HG03378 (cell line): ENCODE measurements around the gene SLC7A11.
A peak's percentile ranks its signal among the peaks of the same experiment; 100 is the strongest.
"Not testable (repeated sequence)": the region's sequence is repeated elsewhere in the genome, so short reads cannot be mapped to it uniquely, and the experiment has no call there.

ENCODE experiments used
- ATAC-seq: cut with Tn5 transposase; IDR thresholded peaks from one replicate; pipeline ENCODE4 v1.9.1; 2021; ENCODE audit warnings: mild to moderate bottlenecking, moderate library complexity; ENCODE audit not compliant: unreplicated experiment

The SLC7A11 gene

DNA sequence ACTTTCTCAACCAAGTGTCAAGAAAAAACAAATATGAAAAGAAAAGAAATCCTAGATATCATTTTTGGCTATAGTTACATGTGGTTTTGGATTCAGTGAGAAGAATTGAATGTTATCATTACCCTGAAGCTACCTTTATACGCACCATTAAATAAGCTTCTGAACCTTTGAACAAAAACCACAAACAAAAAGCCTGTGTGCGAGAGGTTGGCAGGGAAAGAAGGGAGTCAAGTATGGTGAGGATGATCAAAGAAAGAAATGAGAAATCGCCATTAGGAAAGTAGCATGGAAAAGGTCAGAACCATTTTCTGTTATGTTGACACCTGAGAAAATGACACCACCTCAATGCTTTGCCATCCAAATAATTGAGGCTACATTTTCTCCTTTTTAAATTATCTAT lies 1.2 kb upstream of the SLC7A11 start:
- no peak for ATAC-seq

DNA sequence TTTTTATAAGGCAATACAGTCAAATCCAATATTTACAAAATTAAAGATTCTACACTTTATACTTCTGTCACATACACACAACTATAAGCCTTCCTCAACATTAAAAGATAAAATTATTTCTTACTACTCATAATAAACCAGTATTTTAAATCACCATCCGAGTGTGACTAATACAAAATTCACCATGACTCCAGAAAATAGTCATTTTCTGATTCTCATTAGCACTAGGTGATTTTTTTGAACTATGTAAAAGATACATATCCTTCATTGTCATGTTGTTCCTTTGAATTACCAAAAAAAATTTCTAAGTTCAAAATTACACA lies 646 bp upstream of the SLC7A11 start:
- ATAC-seq: no peak

DNA sequence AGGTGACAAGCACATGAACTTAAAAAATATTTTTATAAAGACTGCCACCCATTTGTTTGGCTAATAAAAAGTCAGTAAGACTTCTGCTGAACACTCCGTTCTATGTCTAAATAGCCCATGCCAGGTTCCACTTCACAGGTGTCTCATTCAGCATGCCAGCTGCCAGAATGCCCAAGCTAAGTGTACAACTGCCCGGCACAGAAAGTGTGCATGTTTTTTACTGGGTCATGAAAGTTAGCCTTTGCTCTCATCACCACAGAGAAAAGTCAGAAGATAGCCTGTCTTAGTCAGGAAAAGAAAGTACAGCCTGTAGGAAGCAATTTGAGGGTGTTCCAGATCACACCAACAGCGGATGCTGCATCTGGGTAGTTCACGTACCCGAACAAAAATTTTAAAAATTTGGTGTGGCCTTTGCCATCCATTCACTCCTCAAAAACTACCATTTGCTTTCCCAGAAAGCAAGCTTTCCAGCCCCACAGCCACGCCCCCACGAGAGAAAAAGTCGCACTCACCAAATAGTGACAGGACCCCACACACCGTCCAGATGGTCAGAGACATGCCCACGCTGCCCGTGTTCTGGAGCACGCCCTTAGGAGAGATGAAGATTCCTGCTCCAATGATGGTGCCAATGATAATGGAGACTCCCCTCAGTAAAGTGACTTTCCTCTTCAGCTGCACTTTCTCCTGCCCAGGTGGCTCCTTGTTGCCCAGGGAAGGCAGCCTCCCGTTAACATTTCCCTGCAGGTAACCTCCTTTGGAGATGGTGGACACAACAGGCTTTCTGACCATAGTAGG lies 671 bp downstream of the SLC7A11 start:
- ATAC-seq: no peak

DNA sequence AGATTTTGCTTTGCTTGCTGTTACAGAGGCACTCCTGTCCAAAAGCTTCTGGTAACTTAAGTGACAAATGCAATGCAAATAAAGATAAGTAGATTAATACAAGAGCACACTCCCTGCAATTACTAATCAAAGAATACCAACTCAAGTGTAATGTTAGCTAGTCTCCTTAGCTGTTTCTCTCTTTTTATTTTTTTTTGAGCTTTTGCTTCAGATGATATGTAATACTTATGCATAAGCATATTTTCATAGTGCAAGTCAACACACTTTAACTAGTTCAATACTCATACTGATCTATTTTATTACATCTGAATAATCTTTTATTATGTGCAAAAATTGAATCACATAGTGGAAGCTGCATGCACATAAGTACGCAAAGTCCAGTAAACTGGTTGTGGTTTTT lies 2.7 kb downstream of the SLC7A11 start:
- ATAC-seq: no peak

DNA sequence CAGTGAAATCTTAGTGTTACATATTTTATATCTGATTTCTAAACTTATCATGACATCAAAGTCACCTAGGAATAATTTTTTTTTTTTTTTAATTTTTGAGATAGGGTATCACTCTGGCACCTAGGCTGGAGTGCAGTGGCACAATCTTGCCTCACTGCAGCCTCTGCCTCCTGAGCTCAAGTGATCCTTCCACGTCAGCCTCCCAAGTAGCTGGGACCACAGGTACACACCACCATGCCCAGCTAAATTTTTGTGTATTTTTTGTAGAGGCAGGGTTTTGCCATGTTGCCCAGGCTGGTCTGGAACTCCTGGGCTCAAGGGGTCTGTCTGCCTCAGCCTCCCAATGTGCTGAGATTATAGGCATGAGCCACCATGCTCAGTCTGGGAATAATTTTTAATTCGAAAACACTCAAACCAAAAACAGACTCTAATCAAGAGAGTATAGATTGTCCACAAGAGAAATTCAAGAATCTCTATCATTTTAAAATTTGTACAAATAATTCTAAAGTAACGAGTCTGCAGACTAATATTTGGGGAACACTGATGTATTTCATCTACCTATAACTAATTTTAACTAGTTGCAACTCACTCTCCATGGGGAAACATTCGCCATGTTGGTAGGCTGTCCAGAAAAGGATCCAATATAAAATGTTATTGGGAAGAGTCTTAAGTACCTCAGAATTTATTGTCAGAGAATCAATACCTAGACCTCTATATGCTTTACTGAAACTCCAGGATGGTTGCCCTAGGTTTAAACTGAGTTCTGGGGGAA lies 3.4 kb downstream of the SLC7A11 start:
- ATAC-seq: no peak

DNA sequence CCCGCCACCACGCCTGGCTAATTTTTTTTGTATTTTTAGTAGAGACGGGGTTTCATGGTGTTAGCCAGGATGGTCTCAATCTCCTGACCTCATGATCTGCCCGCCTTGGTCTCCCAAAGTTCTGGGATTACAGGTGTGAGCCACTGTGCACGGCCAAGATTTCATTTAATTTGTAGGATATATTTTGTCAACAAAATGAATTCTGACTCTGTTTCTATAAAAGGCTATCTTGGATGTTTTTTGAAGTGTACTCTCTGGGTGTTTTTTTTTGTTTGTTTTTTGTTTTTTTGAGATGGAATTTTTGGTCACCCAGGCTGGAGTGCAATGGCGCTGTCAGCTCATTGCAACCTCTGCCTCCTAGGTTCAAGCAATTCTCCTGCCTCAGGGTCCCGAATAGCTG lies 5.0 kb downstream of the SLC7A11 start:
- not testable (repeated sequence) for ATAC-seq

DNA sequence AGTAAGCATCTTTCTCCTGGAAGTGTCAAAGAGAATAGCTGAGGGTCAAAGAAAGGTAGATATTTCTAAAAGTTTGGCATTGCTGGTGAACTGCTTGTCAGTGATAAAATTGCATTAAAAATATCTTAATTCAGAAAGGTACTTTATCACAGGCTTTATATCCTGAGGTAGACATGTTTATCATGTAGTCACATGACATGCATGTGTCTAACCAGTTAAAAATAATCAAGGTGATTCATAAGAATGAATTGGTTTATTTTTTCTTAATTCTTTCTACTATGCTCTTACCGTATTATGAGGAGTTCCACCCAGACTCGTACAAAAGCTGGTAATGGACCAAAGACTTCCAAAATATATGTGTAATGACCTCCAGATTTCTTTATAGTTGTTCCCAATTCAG lies 6.1 kb downstream of the SLC7A11 start:
- ATAC-seq: peak; percentile 15

DNA sequence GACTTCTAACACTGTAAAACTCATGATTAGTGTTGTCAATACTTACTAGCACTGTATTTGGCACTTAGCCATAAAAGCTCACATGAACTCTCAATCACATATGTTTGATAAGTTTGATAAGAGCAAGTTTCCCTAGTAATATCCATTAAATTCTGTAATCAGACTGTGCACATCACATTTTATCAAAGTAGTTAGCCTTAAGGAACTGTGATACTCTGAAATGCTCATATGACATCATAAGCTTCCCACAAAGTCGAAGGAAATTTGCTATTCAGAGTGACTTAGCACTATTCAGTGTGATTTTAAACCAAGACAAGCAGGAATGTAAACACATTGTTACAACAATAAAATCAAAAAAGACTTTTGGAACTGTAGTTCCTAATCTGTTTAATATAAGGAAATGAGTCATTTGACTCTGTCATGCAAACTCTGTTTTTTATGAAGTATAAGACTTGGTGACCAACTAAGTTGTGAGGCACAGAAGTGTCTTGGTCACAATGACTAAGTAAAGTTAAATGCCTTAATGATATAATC lies 6.7 kb downstream of the SLC7A11 start:
- ATAC-seq: peak; percentile 58

DNA sequence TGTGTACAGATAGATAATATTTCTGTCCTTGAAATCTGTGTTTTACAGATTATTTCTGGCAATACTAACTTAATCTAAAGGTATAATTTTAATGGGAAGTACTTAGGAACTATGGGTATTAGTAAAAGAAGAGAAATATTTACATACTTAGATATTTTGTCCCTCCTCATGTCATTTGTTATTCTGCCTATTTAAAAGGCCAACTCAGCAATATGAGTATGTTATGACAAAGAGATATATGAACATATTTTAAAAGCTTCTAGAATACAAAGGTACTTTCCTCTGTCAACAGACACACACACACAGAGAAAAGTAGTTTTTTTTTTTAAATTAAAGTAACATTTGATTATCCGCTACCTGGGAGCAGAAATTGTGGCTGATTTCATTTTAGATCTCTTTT lies 7.9 kb downstream of the SLC7A11 start:
- ATAC-seq: no peak

DNA sequence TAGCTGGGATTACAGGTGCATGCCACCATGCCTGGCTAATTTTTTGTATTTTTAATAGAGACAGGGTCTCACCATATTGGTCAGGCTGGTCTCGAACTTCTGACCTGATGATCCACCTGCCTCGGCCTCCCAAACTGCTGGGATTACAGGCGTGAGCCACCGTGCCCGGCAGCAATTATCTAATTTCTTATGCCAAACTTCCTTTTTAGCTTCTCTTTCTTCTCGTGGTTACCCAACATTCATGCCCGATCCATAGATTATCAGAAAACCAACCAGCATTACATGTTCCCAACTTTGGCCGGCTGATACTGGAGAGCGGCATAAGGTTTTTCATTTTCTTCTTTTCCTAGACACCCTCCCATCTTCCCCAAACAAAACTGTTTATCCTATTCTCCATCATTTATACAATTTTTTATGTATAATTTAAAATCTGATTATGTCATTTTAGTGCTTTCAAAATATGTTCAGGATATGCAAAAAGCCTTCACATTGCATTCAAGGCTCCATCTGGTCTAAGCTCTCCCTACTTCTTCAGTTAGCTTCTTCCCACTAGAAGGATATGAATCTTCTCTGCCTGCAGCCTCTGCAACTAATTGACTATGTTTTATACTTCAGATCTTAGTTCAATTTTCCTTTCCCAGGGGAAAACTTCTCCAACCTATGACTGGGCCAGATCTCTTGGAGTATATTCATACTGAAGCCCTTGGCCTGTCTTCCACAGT lies 8.7 kb downstream of the SLC7A11 start:
- no peak for ATAC-seq

DNA sequence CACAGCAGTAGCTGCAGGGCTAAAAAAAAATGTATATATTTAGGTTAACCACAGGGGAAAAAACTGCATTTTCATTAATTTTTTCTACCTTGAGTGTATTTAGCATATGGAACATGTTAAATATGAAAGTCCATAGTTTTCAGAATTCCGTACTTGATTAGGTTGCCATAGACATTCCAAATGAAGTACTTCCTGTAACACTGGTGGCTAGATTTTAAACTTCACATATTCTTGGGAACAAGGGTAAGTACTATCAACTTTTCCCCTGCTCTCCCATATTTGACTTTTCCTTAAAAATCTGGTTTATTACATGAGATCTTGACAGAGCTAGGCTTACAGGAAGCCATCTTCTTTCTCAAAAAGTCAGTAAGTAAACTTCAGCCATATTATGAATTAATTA lies 9.8 kb downstream of the SLC7A11 start:
- ATAC-seq: no peak

DNA sequence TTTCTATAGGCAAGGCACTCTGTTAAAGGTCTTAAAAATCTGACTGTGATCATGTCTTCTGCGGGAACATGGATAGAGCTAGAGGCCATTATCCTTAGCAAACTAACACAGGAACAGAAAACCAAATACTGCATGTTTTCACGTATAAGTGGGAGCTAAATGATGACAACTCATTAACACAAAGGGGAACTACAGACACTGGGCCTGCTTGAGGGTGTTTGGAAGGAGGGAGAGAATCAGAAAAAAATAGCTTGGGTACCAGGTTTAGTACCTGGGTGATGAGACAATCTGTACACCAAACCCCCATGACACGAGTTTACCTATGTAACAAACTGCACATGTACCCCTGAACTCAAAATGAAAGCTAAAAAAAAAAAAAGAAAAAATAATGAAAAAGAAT lies 12.1 kb downstream of the SLC7A11 start:
- ATAC-seq: no peak

DNA sequence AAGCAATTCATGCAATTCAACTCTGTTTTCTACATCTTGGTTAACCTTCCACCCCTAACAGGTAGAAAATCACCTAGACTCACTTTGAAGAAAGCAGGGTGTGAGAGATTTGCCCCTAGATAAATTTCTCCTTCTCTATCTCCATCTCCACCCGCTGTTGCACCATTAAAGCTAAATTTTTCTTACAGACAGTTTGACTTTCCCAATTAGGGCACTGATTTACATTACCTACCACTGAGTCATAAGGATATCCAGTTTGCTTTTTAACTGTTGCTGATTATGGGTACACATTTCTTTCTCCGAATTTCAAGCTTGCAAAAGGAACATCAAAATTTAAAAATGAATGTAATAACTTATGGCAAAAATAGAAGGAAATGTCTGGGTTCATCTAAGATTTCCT lies 13.0 kb downstream of the SLC7A11 start:
- ATAC-seq: no peak

DNA sequence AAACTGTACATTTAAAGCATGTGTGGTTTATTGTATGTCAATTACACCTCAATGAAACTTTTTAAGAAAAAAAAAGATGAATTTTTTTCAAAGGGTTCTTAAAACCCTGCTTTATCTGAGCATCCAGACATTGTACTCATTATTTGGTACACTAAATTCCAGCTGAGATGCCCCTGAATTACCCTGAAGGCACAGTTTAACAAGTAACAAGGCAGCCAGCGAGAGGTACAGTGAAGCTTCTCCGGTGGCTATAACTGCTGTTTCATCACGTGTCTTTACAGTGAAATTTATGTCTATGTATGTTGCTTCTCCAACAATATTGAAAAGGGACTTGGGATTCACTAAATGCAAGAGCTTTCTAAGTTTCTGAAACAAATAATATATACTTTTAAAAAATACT lies 15.8 kb downstream of the SLC7A11 start:
- ATAC-seq: no peak

DNA sequence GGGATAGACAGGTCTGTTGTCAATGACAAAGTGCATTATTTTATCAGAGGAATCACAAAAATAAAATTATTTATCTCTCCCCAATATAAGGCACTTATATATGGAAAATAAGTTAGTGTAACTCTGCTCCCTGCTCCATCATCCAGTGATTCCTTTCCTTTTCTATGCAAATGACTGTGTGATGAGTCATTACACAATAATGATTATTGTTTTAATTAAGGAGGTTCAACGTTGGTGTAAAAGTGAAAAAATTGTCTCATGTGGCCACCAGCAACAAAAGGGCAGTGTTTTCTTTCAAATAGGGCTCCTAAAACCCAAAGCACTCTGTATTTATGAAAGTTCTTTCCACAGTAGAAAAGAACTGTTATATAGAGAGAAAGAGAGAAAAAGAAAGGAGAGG lies 16.7 kb downstream of the SLC7A11 start:
- ATAC-seq: no peak

DNA sequence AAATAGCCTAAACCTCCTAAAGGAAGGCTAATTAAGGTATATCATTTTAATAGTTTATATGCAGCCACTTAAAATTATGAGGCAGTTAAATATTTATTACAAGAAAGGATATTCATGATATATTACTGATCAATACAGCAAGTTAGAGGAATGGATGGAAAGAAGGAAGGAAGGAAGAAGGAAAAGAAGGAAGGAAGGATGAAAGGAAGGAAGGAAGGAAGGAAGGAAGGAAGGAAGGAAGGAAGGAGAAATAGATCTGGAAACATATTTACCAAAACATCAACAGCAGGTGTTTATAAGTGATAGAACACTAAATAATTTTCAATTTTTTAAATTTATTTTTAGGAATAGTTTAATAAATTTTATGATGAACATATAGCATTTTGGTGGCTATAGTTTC lies 17.5 kb downstream of the SLC7A11 start:
- no peak for ATAC-seq

DNA sequence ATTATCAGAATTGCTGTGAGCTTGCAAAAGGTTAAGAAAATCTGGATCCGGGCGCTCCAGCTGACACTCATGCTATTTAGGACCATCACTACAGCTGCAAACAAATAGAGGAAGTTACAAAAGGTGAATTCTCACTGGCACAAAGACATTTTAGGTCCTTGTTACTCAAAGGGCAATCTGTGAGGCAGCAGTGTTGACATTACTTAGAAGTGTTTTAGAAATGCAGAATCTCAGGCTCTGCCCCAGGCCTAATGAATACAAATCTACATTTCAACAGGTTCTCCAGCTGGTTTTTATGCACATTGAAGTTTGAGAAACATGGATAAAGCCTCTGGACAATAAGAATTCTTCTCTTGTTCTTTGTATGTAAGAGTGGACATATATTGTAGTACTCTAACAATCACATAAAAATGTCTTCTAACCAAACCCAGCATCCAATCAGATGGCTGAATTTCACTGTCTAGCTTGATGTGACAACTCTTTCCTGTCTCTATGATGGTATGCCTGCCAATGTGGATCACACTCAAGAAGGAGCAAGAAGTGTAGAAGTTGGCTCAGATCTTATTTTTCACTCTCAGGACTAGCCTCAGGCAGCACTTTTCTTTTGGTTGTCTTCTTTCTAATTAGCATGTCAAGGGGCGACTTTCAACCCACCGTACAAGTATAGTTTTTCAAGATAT lies 18.8 kb downstream of the SLC7A11 start:
- peak; percentile 81 for ATAC-seq

DNA sequence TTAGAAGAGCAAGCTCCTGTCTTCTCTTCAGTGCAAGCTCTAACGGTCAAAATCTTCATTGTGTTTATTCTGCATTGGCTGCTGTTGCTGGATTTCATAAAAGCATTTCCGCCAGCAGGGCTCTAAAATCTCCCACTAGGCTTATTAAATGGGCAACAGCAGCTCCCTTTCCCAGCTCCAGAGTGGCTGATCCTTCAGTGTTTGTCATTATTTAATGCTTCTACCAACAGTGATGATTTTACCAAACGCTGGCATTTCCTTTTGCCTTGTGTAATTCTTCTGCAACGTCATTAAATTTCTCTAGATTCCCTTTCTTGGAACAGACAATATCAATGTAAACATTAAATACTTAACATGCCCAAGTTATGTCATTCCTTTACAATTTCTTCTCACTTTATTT lies 20.1 kb downstream of the SLC7A11 start:
- ATAC-seq: no peak

DNA sequence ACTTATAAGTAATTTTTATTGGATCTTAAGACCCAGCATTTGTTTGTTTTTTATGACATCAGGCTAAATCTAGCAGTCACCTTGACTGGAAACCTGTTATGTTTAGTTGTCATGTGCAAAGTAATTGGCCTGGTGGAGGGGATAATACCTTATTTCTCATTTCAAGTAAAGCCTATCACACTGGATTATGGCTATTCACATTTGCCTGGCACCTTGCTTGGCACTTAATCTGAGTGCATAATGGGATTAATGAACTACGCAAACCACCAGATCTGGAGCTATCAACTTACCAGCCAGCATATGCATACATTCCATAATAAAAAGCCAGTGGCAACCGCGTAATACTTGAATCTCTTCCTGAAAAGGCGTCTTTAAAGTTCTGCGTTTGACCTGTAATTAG lies 23.2 kb downstream of the SLC7A11 start:
- no peak for ATAC-seq

DNA sequence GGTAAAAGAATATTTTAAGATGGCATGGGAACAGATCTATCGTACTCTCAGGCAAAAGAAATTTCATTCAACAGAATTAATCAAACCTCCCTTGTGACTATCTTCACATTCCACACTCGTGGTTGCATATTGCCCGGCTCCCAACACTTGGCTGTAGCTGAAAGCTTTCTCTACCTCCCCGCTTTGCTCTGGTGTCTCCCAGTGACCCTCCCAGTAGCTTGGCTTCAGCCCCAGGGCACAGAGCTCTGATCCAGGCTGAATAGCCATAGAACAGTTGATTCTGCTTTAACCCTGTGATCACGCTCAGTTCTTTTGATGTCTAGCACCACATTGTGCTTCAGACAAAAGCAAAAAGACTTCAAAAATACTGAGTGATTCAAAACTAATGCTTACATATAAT lies 24.6 kb downstream of the SLC7A11 start:
- no peak for ATAC-seq

DNA sequence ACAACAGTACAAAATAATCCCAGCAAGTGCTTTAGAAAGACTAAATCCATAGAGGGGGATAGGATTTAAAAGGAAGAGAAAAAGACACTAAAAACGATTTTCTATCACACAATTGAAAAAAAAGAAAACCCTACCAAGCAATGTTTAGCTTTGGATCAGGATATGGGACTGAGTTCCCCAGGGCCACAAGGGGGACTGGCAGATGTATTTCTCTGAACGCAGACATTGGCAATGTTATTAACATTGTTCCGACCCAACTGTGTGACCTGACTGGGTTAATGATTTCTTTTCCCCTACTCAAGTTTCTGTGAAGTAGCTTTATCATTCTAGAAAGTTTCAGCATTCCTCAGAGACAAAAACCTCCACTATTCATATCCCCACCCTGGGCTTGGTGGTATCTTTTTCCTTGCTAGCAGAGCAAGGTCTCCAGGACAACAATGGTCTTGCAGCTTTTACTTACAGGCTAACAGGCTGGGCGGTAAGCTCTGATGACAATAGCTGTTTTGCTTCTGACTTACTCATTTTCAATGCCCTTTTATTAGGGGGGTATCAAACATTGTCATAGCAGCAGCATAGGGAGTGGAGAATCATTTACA lies 25.8 kb downstream of the SLC7A11 start:
- ATAC-seq: no peak
